Measurements from ENCODE around the gene FOXL2NB.

The FOXL2NB gene

GRCh38 chr3:138933068-138933668, 13.8 kb upstream of the FOXL2NB start:
- no peak for DNase-seq (ENCODE audit: low spot score)

GRCh38 chr3:138933981-138934691, 12.9 kb upstream of the FOXL2NB start:
- DNase-seq (ENCODE audit: low spot score): no peak

GRCh38 chr3:138935505-138935862, 11.5 kb upstream of the FOXL2NB start:
- DNase-seq (ENCODE audit: low spot score): no peak

GRCh38 chr3:138935863-138936740, 10.9 kb upstream of the FOXL2NB start:
- peak; percentile 61 for DNase-seq (ENCODE audit: low spot score)

GRCh38 chr3:138936741-138937689, 10.0 kb upstream of the FOXL2NB start:
- peak; percentile 13 for DNase-seq (ENCODE audit: low spot score)

- DNase-seq (ENCODE audit: low spot score): no peak
Observed at GRCh38 chr3:138937690-138938055, 9.3 kb upstream of the FOXL2NB start.

GRCh38 chr3:138938056-138938876, 8.8 kb upstream of the FOXL2NB start:
- DNase-seq (ENCODE audit: low spot score): no peak

- DNase-seq (ENCODE audit: low spot score): no peak
Observed at GRCh38 chr3:138938877-138939560, 8.0 kb upstream of the FOXL2NB start.

- DNase-seq (ENCODE audit: low spot score): no peak
Observed at GRCh38 chr3:138939561-138940241, 7.3 kb upstream of the FOXL2NB start.

- DNase-seq (ENCODE audit: low spot score): no peak
Observed at GRCh38 chr3:138940446-138940845, 6.6 kb upstream of the FOXL2NB start.

GRCh38 chr3:138941259-138941885, 5.6 kb upstream of the FOXL2NB start:
- peak; percentile 23 for DNase-seq (ENCODE audit: low spot score)

GRCh38 chr3:138942271-138942670, 4.7 kb upstream of the FOXL2NB start:
- no peak for DNase-seq (ENCODE audit: low spot score)

GRCh38 chr3:138942861-138943623, 4.0 kb upstream of the FOXL2NB start:
- DNase-seq (ENCODE audit: low spot score): no peak

- DNase-seq (ENCODE audit: low spot score): no peak
Observed at GRCh38 chr3:138943724-138944653, 3.0 kb upstream of the FOXL2NB start.

GRCh38 chr3:138944654-138944928, 2.4 kb upstream of the FOXL2NB start:
- DNase-seq (ENCODE audit: low spot score): no peak

- DNase-seq (ENCODE audit: low spot score): no peak
Observed at GRCh38 chr3:138944929-138945708, 1.9 kb upstream of the FOXL2NB start.

Data from NAMALWA (cell line).